Endothelial cell of umbilical vein (primary cell): ENCODE measurements around the gene NTRK2. TPM values are rescaled to one million over a fixed set of nuclear protein-coding genes. Genes with fewer than 3 reads are reported as not detected.

ENCODE experiments used
- BruUV-seq: library from RNA; stranded (reverse); fragments of 400-500 nt; replicated peaks from 2 replicates; lab custom pipeline; 2021; lab: Mats Ljungman, UMichigan
- CTCF ChIA-PET: fragments of 300-600, 350-600 bp; sonication (Branson Sonifier 250); formaldehyde crosslinking; loops from one replicate; lab custom pipeline; 2021; ENCODE audit warnings: antibody characterized with exemption, inconsistent platforms; lab: Charles Lee
- POLR2A ChIA-PET: fragments of 300-600, 350-600 bp; sonication (Branson Sonifier 250); formaldehyde crosslinking; loops from one replicate; lab custom pipeline; 2021; ENCODE audit warnings: antibody characterized with exemption, inconsistent platforms; lab: Charles Lee
- DNase-seq: peaks from one replicate; pipeline ENCODE4 v3.0.0-alpha.2; 2011; ENCODE audit warnings: low read depth, low spot score
- FAIRE-seq: peaks from 2 replicates; lab custom pipeline; 2011; peaks lifted over from hg19 to GRCh38; lab: Jason Lieb, UNC
- H2AFZ ChIP-seq: 2 replicates; pipeline ENCODE4 v1.6.0; 2012; ENCODE audit warnings: low read depth, low read length, control low read depth, inconsistent platforms
- H3K27ac ChIP-seq: 2 replicates; pipeline ENCODE4 v1.5.1; 2011; ENCODE audit warnings: low read depth, mild to moderate bottlenecking, control low read depth, low read length, moderate library complexity; ENCODE audit not compliant: insufficient read depth
- H3K27me3 ChIP-seq, 2 experiments: 2 replicates each; pipeline versions ENCODE4 v1.6.0 to v1.6.1; 2011; ENCODE audit warnings: low read length in 2 of 2, mixed read lengths in 1 of 2; ENCODE audit not compliant: control insufficient read depth in 2 of 2, insufficient read depth in 2 of 2
- H3K36me3 ChIP-seq, 2 experiments: 2 replicates in 1 of 2; 3 replicates in 1 of 2; pipeline ENCODE4 v1.5.1; 2011; ENCODE audit warnings: low read length in 2 of 2, mild to moderate bottlenecking in 1 of 2, moderate library complexity in 1 of 2; ENCODE audit not compliant: control insufficient read depth in 2 of 2, insufficient read depth in 2 of 2; ENCODE audit errors: extremely low read depth in 1 of 2
- H3K4me1 ChIP-seq: 3 replicates; pipeline ENCODE4 v1.5.1; 2011; ENCODE audit warnings: mild to moderate bottlenecking, low read length; ENCODE audit not compliant: control insufficient read depth, insufficient read depth; ENCODE audit errors: extremely low read depth
- H3K4me2 ChIP-seq: 2 replicates; pipeline ENCODE4 v1.6.1; 2011; ENCODE audit warnings: low read length, control low read depth, mixed read lengths; ENCODE audit not compliant: insufficient read depth
- H3K4me3 ChIP-seq, 3 experiments: fragments of 200-600 bp in 1 of 3; sonication (generic), shearing (Covaris generic) in 1 of 3; replicated peaks in 1 of 3; 2 replicates each; pipeline ENCODE4 v1.5.1; 2011 to 2016; ENCODE audit warnings: control low read depth in 3 of 3, low read length in 3 of 3, mild to moderate bottlenecking in 2 of 3, inconsistent platforms in 1 of 3, low read depth in 1 of 3, moderate library complexity in 1 of 3; ENCODE audit not compliant: insufficient read depth in 1 of 3
- H3K79me2 ChIP-seq: 2 replicates; pipeline ENCODE4 v1.6.0; 2012; ENCODE audit warnings: low read length, inconsistent platforms; ENCODE audit not compliant: control insufficient read depth, insufficient read depth
- H3K9ac ChIP-seq: replicated peaks from 2 replicates; pipeline ENCODE3; 2011; ENCODE audit warnings: low read length, control low read depth; ENCODE audit not compliant: insufficient read depth; ENCODE audit errors: extremely low read depth
- H3K9me1 ChIP-seq: replicated peaks from 3 replicates; pipeline ENCODE4 v1.6.0; 2011; ENCODE audit warnings: mild to moderate bottlenecking, low read length; ENCODE audit not compliant: control insufficient read depth, insufficient read depth; ENCODE audit errors: extremely low read depth
- H3K9me3 ChIP-seq: replicated peaks from 2 replicates; pipeline ENCODE4 v1.5.1; 2012; ENCODE audit warnings: low read length, inconsistent platforms; ENCODE audit not compliant: control insufficient read depth, insufficient read depth
- H4K20me1 ChIP-seq: replicated peaks from 2 replicates; pipeline ENCODE3; 2011; ENCODE audit warnings: mild to moderate bottlenecking, low read length; ENCODE audit not compliant: control insufficient read depth, insufficient read depth; ENCODE audit errors: extremely low read depth
- EZH2 ChIP-seq: IDR thresholded peaks from 2 replicates; pipeline ENCODE4 v1.6.1; 2012; ENCODE audit warnings: borderline replicate concordance, low read depth, mild to moderate bottlenecking, moderate library complexity, low read length, inconsistent platforms; ENCODE audit not compliant: severe bottlenecking
- JUN ChIP-seq: IDR thresholded peaks from 2 replicates; pipeline ENCODE4 v1.6.1; 2011; ENCODE audit warnings: borderline replicate concordance, low read depth; ENCODE audit not compliant: insufficient read length, insufficient read depth
- MYC ChIP-seq: IDR thresholded peaks from one replicate; pipeline ENCODE4 v1.6.1; 2011; ENCODE audit warnings: mild to moderate bottlenecking, low read depth, low read length
- POLR2A ChIP-seq: IDR thresholded peaks from 2 replicates; pipeline ENCODE4 v1.6.1; 2012; ENCODE audit warnings: low read depth, mild to moderate bottlenecking, control low read depth, low read length
- POLR2AphosphoS5 ChIP-seq: IDR thresholded peaks from 2 replicates; pipeline ENCODE4 v1.6.1; 2012; ENCODE audit warnings: low read depth, mild to moderate bottlenecking, control low read depth, low read length, moderate library complexity; ENCODE audit not compliant: insufficient read depth
- dilution Hi-C: fragments of 300-500 bp; cut with MboI; formaldehyde crosslinking; loops from one replicate; pipeline ENCODE4 v1.15.0; 2019; ENCODE audit warnings: low sequenced_read_pairs; ENCODE audit not compliant: extremely low pct_ligation_motif_present
- intact Hi-C: fragments of 100-400 bp; cut with micrococcal nuclease; formaldehyde crosslinking; loops from one replicate; pipeline ENCODE4 v1.10.0; 2022
- polyA plus RNA-seq, 4 experiments: library from polyadenylated mRNA; depleted of rRNA in 3 of 4; stranded (reverse) in 3 of 4; unstranded in 1 of 4; fragments of >200 nt; gene quantifications; 2 replicates each; pipeline versions ENCODE4 v1.2.1 to v1.2.3, GENCODE V29; 2011 to 2012; ENCODE audit warnings: missing spikeins in 1 of 4
- total RNA-seq: library from RNA; stranded (reverse); gene quantifications from 2 replicates; pipeline ENCODE4 v1.2.3, GENCODE V29; 2021
- TF ChIP-seq, protein P1 (sequence below): IDR thresholded peaks from 2 replicates; pipeline ENCODE4 v1.6.1; 2011; ENCODE audit not compliant: insufficient read depth, insufficient read length
- TF ChIP-seq, protein P2 (sequence below), 2 donors: IDR thresholded peaks; 1 replicate in 1 of 2; 2 replicates in 1 of 2; pipeline ENCODE4 v1.5.1; 2011; ENCODE audit warnings: low read length in 2 of 2, mild to moderate bottlenecking in 2 of 2, moderate library complexity in 2 of 2, control low read depth in 1 of 2, inconsistent platforms in 1 of 2, low read depth in 1 of 2; ENCODE audit not compliant: insufficient read depth in 1 of 2; ENCODE audit errors: extremely low read depth in 1 of 2

The NTRK2 gene
- total and polyA plus RNA-seq, 2 donors (not counting 3 experiments of a cell fraction or from before 2014, with no cell fraction given): 0.01 to 0.13 TPM

- intact Hi-C loops: no loop called here
- no peak for TF ChIP-seq EZH2
- no peak for TF ChIP-seq MYC
- TF ChIP-seq, protein P1, sequence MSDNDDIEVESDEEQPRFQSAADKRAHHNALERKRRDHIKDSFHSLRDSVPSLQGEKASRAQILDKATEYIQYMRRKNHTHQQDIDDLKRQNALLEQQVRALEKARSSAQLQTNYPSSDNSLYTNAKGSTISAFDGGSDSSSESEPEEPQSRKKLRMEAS: no peak
- TF ChIP-seq JUN: no peak
- no peak for TF ChIP-seq POLR2AphosphoS5
- TF ChIP-seq, protein P2, sequence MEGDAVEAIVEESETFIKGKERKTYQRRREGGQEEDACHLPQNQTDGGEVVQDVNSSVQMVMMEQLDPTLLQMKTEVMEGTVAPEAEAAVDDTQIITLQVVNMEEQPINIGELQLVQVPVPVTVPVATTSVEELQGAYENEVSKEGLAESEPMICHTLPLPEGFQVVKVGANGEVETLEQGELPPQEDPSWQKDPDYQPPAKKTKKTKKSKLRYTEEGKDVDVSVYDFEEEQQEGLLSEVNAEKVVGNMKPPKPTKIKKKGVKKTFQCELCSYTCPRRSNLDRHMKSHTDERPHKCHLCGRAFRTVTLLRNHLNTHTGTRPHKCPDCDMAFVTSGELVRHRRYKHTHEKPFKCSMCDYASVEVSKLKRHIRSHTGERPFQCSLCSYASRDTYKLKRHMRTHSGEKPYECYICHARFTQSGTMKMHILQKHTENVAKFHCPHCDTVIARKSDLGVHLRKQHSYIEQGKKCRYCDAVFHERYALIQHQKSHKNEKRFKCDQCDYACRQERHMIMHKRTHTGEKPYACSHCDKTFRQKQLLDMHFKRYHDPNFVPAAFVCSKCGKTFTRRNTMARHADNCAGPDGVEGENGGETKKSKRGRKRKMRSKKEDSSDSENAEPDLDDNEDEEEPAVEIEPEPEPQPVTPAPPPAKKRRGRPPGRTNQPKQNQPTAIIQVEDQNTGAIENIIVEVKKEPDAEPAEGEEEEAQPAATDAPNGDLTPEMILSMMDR (IDR thresholded peaks at IDR 0.05; ENCODE audit: extremely low read depth in 1 of 2, insufficient read depth in 1 of 2, low read depth in 1 of 2, low read length in 2 of 2): no peak
- TF ChIP-seq POLR2A: no peak
- CTCF ChIA-PET: interaction anchor here (1.0 kb wide), 1 partner anchor 13 kb away, joined by 3 read pairs; no protein-coding TSS in a partner anchor
These were observed 82.4 kb downstream of the NTRK2 start for GRCh38 chr9:84751921-84752320.

More at GRCh38 chr9:84751921-84752320, 82.4 kb downstream of the NTRK2 start:
- H3K79me2 ChIP-seq: no peaks in the 10 kb centered on the region
- FAIRE-seq: no peak
- POLR2A ChIA-PET: no interaction called here
- no peak overlapping the region for H3K4me2 ChIP-seq
- H3K27me3 ChIP-seq: no peaks in the 10 kb centered on the region
- no peak overlapping the region for H3K4me3 ChIP-seq
- no peaks in the 10 kb centered on the region for H3K9me3 ChIP-seq
- H3K27ac ChIP-seq: no peak overlapping the region
- dilution Hi-C loops: no loop called here
- no peak for DNase-seq
- H4K20me1 ChIP-seq: no peaks in the 10 kb centered on the region
- no peak overlapping the region for H2AFZ ChIP-seq
- H3K9me1 ChIP-seq: no peaks in the 10 kb centered on the region
- no peaks in the 10 kb centered on the region for H3K4me1 ChIP-seq
- no peaks in the 10 kb centered on the region for H3K36me3 ChIP-seq
- no TSS peak for BruUV-seq
- no peak overlapping the region for H3K9ac ChIP-seq
